PFSK-1 (cell line): ENCODE data around the gene NFRKB.

Experiments used
- POLR2AphosphoS5 ChIP-seq: IDR thresholded peaks from 2 replicates; pipeline ENCODE4 v1.6.1; 2012; ENCODE audit warnings: low read depth, mild to moderate bottlenecking, control low read depth, low read length, moderate library complexity
- SIN3A ChIP-seq: IDR thresholded peaks from 2 replicates; pipeline ENCODE4 v1.6.1; 2012; ENCODE audit warnings: mild to moderate bottlenecking, low read length, moderate library complexity, borderline replicate concordance; ENCODE audit not compliant: insufficient read depth
- TAF1 ChIP-seq: IDR thresholded peaks from 2 replicates; pipeline ENCODE4 v1.6.1; 2012; ENCODE audit warnings: low read length, control low read depth, borderline replicate concordance; ENCODE audit not compliant: insufficient read depth
- TF ChIP-seq, protein P1 (sequence below), 2 experiments: IDR thresholded peaks; 2 replicates each; pipeline versions ENCODE4 v1.6.1 to v1.8.0; 2011 to 2012; ENCODE audit warnings: low read depth in 2 of 2, low read length in 2 of 2, control low read depth in 1 of 2, inconsistent platforms in 1 of 2, mild to moderate bottlenecking in 1 of 2, moderate library complexity in 1 of 2; ENCODE audit not compliant: insufficient read depth in 1 of 2

- no peak for TF ChIP-seq POLR2AphosphoS5
- TF ChIP-seq, protein P1, sequence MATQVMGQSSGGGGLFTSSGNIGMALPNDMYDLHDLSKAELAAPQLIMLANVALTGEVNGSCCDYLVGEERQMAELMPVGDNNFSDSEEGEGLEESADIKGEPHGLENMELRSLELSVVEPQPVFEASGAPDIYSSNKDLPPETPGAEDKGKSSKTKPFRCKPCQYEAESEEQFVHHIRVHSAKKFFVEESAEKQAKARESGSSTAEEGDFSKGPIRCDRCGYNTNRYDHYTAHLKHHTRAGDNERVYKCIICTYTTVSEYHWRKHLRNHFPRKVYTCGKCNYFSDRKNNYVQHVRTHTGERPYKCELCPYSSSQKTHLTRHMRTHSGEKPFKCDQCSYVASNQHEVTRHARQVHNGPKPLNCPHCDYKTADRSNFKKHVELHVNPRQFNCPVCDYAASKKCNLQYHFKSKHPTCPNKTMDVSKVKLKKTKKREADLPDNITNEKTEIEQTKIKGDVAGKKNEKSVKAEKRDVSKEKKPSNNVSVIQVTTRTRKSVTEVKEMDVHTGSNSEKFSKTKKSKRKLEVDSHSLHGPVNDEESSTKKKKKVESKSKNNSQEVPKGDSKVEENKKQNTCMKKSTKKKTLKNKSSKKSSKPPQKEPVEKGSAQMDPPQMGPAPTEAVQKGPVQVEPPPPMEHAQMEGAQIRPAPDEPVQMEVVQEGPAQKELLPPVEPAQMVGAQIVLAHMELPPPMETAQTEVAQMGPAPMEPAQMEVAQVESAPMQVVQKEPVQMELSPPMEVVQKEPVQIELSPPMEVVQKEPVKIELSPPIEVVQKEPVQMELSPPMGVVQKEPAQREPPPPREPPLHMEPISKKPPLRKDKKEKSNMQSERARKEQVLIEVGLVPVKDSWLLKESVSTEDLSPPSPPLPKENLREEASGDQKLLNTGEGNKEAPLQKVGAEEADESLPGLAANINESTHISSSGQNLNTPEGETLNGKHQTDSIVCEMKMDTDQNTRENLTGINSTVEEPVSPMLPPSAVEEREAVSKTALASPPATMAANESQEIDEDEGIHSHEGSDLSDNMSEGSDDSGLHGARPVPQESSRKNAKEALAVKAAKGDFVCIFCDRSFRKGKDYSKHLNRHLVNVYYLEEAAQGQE (IDR thresholded peaks at IDR 0.05; ENCODE audit: insufficient read depth in 1 of 2, low read depth in 2 of 2, low read length in 2 of 2) = no peak
- no peak for TF ChIP-seq SIN3A
- TF ChIP-seq TAF1 = no peak
Observed at GRCh38 chr11:129905402-129905801, 10.0 kb upstream of the NFRKB start.
